Mesodermal cell (in vitro differentiated cells): ENCODE results near the gene TAC4.
"Not testable (repeated sequence)": the region's sequence is repeated elsewhere in the genome, so short reads cannot be mapped to it uniquely, and the experiment has no call there.

ENCODE experiments used
- H3K27ac ChIP-seq: 2 replicates; pipeline ENCODE4 v1.7.0; 2013; ENCODE audit warnings: mild to moderate bottlenecking, low read depth, low read length, moderate library complexity; ENCODE audit not compliant: severe bottlenecking
- H3K36me3 ChIP-seq: 2 replicates; pipeline ENCODE4 v1.7.1; 2013; ENCODE audit warnings: mild to moderate bottlenecking, low read length, moderate library complexity; ENCODE audit not compliant: control insufficient read depth, insufficient read depth
- H3K4me1 ChIP-seq: one replicate; pipeline ENCODE4 v1.7.1; 2013; ENCODE audit warnings: mild to moderate bottlenecking, low read length; ENCODE audit not compliant: insufficient read depth, control insufficient read depth, poor library complexity, severe bottlenecking
- H3K4me3 ChIP-seq: 2 replicates; pipeline ENCODE4 v1.7.0; 2013; ENCODE audit warnings: low read length, control low read depth, mild to moderate bottlenecking; ENCODE audit not compliant: insufficient read depth, poor library complexity, severe bottlenecking; ENCODE audit errors: extremely low read depth
- H3K9me3 ChIP-seq: 2 replicates; pipeline ENCODE4 v1.7.1; 2013; ENCODE audit warnings: mild to moderate bottlenecking, low read length, moderate library complexity; ENCODE audit not compliant: control insufficient read depth
- WGBS, 2 experiments: methylation state at CpG; one replicate each; pipeline ENCODE4 v1.1.5; 2013; ENCODE audit warnings: missing lambda C conversion rate in 2 of 2; ENCODE audit not compliant: insufficient coverage in 2 of 2; 5-methylcytosine and 5-hydroxymethylcytosine counted together

TAC4 gene

DNA sequence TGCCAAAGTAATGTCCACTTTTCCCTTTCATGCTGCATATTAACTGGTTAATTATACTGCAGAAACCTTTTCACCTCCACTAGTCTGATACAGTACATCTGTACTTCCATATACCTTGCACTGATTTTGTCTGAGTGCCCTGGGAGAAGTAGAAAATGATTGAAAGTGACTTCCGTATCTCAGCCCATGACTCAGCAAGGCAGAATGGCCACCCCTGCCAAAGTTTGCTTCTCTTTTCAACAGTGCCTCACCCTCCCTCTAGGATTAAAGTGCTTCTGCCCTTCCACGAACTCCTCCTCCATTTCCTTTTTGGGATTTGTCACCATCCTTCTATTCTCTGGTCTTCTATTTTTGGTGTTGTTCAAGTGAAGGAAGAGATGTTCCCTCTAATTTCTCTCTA, 19.5 kb downstream of the TAC4 start:
- 86% methylated on average over 1 of the region's 2 CpGs; no CpG with 5 or more reads in 1 of the 2 experiments for WGBS, 2 experiments
- H3K4me3 ChIP-seq, H3K9me3 ChIP-seq, H3K27ac ChIP-seq: not testable (repeated sequence)
- Histone ChIP-seq H3K4me1 (peaks cover 24% of the 10 kb centered on the region), H3K36me3 (peaks cover 81% of the 10 kb centered on the region)

DNA sequence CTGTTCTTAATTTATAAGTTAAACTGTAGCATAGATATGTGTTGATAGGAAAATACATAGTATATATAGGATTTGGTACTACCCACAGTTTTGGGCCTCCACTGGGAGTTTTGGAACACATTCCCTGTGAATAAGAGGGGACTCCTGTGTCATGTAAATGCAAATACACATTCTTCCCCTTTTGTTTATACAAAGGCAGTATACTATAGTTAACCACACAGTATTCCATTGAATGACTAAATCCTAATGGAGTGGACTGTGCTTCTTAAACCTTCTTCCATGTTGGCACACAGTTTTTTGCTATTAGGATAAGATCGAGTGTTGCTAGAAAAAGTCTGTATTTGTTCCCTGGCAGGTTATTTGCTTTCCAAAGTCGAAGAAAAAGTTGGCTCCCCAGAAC, 22.2 kb downstream of the TAC4 start:
- Histone ChIP-seq H3K9me3 (no peaks in the 10 kb centered on the region), H3K4me3 (no peak overlapping the region), H3K27ac (no peak overlapping the region), H3K4me1 (peaks cover 14% of the 10 kb centered on the region), H3K36me3 (peaks cover 90% of the 10 kb centered on the region)
- WGBS, 2 experiments = 96 to 100% methylated on average over 2 of the region's 2 CpGs

DNA sequence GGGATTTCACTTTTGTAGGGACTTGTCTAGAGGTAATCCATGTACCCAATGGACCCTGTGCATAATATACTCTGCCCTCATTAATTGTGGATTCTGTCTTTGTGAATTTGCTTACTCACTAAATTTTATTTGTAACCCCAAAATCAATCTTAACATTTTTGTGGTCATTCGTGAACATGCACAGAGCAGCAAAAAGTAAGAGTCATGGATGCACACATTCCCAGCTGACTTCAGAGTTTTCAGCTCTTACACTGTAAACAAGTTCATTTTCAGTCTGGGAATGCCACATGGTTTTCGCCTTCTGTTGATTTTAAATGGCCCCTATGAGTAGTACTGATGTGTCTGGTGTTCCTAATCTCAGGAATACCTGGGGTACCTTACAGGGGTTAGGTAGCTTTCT, 24.3 kb downstream of the TAC4 start:
- no peaks in the 10 kb centered on the region for H3K4me1 ChIP-seq
- H3K4me3 ChIP-seq = no peak overlapping the region
- no peak overlapping the region for H3K27ac ChIP-seq
- H3K36me3 ChIP-seq = peaks cover 91% of the 10 kb centered on the region
- H3K9me3 ChIP-seq = no peaks in the 10 kb centered on the region
- WGBS, 2 experiments = 95 to 100% methylated on average over 1 to 2 of the region's 2 CpGs

DNA sequence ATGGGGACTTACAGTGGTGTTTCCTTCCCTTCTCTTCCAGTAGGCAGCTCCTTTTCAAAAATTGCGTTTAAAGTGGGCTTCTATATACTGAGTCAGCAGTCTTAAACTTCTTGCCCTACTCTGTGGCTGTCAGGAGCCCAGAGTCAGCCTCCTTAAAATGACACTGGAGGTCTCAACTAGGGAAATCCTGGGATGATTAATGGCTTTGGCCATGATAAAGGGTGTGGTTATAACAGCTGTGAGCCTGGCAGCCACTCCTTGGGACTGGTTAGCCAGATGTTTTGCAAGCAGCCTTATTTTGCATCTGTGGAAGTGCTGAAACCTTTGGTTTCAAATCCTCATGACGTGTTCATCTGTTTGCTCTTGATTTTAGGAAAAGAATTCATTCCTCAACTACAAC, 25.0 kb downstream of the TAC4 start:
- Histone ChIP-seq H3K36me3 (peaks cover 92% of the 10 kb centered on the region), H3K27ac (no peak overlapping the region), H3K4me3 (no peak overlapping the region), H3K4me1 (no peaks in the 10 kb centered on the region), H3K9me3 (no peaks in the 10 kb centered on the region)
- WGBS, 2 experiments = 67 to 88% methylated on average over 1 of the region's 2 CpGs

DNA sequence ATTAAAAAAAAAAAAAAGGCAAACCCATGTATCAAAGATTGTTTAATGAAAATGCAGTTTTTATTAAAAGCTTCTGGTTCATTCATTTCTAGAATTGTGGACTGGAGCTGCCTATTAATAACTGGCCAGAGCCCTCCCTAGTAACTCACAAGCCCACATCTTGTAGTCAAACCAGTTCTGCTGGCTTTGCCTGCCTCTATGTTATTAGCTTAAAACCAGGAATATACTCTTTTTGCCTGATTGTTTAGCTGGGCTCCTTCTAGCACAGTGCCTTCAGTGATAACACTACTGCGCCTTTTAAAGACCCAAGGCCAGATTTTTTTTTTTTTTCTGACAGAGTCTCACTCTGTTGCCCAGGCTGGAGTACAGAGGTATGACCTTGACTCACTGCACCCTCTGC, 26.0 kb downstream of the TAC4 start:
- WGBS, 2 experiments = 100% methylated on average over 1 of the region's 1 CpG
- H3K27ac ChIP-seq = no peak overlapping the region
- H3K36me3 ChIP-seq = peaks cover 92% of the 10 kb centered on the region
- H3K9me3 ChIP-seq = no peaks in the 10 kb centered on the region
- H3K4me3 ChIP-seq = no peak overlapping the region
- H3K4me1 ChIP-seq = no peaks in the 10 kb centered on the region

DNA sequence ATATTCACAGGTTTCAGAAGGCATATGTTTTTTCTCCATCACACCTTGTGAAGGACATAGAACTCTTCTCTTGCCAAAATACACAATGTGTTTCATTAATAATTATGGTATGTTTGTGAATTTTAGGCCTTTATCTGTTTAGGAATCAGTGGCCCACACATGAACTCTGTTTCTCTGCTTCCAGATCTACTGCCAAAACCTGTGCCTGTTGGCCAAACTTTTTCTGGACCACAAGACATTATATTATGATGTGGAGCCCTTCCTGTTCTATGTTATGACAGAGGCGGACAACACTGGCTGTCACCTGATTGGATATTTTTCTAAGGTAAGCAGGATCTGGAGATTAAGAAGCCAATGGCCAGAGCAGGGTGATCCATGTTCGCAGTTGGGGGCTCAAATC, 26.4 kb downstream of the TAC4 start:
- no peak overlapping the region for H3K27ac ChIP-seq
- no peaks in the 10 kb centered on the region for H3K4me1 ChIP-seq
- peaks cover 92% of the 10 kb centered on the region for H3K36me3 ChIP-seq
- no peaks in the 10 kb centered on the region for H3K9me3 ChIP-seq
- no peak overlapping the region for H3K4me3 ChIP-seq
- WGBS, 2 experiments = 100% methylated on average over 1 to 2 of the region's 2 CpGs

DNA sequence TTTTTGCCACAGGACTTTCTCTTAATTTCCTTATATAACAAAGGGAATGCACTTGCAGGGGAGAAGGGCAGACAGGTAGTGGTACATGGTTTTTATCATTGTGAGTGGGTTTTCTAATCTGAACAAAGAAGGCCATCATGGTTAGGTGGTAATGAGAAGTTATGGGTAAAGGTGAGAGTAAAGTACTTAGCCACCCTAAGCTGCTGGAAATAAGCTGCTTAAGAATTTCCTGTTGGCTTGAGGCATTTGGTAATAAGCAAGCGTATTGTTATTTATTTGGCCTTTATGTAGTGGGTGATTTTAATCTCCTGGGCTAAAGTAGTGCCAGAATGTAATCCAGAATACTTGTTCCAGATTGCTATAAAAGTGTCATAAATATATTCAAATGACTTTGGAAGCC, 27.1 kb downstream of the TAC4 start:
- peaks cover 87% of the 10 kb centered on the region for H3K36me3 ChIP-seq
- H3K4me1 ChIP-seq = peaks cover 5% of the 10 kb centered on the region
- no peak overlapping the region for H3K27ac ChIP-seq
- 100% methylated on average over 1 of the region's 1 CpG for WGBS, 2 experiments
- no peak overlapping the region for H3K4me3 ChIP-seq
- H3K9me3 ChIP-seq = no peaks in the 10 kb centered on the region

DNA sequence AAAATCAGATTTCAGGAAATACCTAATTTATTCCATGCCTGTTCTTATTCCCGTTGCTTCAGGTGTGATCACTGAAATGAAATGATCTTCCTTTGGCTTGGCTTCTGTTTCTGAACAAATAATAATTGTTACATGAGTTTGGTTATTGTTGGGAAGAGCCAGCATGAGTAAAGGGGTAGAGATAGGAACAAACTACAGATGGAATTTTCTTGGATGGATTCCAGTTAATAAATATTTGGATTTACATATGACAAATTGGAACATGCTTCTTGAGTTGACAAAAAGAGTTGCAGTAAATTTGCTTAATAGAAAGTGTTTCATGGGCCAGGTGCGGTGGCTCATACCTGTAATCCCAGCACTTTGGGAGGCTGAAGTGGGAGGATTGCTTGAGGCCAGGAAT, 28.2 kb downstream of the TAC4 start:
- Histone ChIP-seq H3K4me3 (no peak overlapping the region), H3K9me3 (no peaks in the 10 kb centered on the region), H3K4me1 (peaks cover 12% of the 10 kb centered on the region), H3K27ac (no peak overlapping the region), H3K36me3 (peaks cover 77% of the 10 kb centered on the region)
- WGBS, 2 experiments = 89 to 100% methylated on average over 1 of the region's 2 CpGs

DNA sequence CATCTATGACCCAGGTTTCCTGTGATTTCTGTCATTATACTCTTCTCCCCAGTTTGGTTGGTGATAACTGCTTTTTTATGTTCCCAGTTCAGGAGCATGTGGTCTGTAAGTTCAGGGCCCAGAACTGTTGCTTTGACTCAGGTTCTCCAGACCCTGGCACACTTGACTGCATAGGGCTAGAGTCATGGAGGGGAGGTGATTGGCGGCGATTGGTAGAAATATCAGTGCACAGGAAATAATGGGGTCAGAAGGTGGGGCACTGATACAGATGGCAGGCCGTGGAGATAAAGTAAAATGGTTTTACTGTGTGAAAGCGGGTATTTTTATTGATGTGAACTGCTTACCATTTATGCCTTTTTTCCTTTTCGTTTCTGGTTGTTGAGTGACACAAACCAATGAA, 28.7 kb downstream of the TAC4 start:
- Histone ChIP-seq H3K9me3 (no peaks in the 10 kb centered on the region), H3K4me3 (no peak overlapping the region), H3K4me1 (peaks cover 15% of the 10 kb centered on the region), H3K27ac (no peak overlapping the region), H3K36me3 (peaks cover 75% of the 10 kb centered on the region)
- WGBS, 2 experiments = 91 to 93% methylated on average over 4 of the region's 5 CpGs

DNA sequence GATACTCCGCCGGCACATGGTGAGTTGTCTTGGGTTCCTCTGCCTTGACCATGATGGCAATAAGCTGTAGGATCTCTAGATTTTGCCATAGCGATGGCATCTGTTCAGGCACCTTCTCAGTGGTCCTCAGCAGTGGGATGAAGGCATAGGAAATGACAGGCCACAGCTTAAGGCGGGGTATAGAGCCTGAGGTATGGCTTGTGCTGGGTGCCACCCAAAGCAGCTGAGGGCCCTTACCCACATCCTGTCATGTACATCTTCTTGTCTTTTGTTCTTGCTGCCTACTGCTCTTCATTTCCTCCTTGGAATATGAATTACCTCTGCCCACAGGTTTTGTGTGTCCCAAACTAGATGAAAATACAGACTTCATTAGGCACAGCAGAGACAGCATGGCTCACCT, 29.9 kb downstream of the TAC4 start:
- no peak overlapping the region for H3K27ac ChIP-seq
- WGBS, 2 experiments = 98 to 100% methylated on average over 3 to 4 of the region's 4 CpGs

DNA sequence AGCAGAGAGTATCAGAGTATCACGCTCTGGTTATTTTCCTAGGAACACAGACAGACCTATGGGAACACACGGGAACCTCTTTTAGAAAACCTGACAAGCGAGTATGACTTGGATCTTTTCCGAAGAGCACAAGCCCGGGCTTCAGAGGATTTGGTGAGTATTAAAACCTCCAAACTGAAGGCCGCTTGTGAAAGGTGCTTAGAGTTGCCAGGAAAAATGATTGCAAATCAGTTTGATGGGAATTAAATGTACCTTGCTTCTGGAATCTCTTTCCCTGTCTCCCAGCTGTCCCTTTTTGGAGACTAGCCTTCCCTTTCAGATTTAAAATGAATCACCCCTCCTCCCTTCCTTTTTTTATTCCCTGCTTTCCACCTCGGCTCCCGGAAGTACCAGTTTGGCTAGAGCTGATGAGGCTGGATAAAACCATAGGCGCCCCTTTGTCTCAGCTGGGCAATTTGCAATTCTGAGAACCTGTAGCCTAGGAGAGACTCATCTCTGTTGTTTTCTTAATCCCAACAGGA, 32.0 kb downstream of the TAC4 start:
- Histone ChIP-seq H3K36me3 (peaks cover 69% of the 10 kb centered on the region), H3K4me3 (peak overlapping the region; percentile 21), H3K9me3 (no peaks in the 10 kb centered on the region), H3K4me1 (peaks cover 16% of the 10 kb centered on the region), H3K27ac (peak overlapping the region; percentile 62)
- 24 to 26% methylated on average over 9 of the region's 9 CpGs for WGBS, 2 experiments

More for the DNA sequence above, 29.9 kb downstream of the TAC4 start:
- Histone ChIP-seq H3K4me3 (no peak overlapping the region), H3K4me1 (peaks cover 16% of the 10 kb centered on the region), H3K9me3 (no peaks in the 10 kb centered on the region), H3K36me3 (peaks cover 75% of the 10 kb centered on the region)
